DMS114 treated with DMSO at 0.1 percent for 48 hours (cell line): ENCODE data around the gene FMN1.
A peak's percentile ranks its signal among the peaks of the same experiment; 100 is the strongest.

Source experiments
- DNase-seq: peaks from one replicate; lab custom pipeline; 2025; ENCODE audit not compliant: unreplicated experiment; lab: John Stamatoyannopoulos, UW

FMN1 gene

DNA sequence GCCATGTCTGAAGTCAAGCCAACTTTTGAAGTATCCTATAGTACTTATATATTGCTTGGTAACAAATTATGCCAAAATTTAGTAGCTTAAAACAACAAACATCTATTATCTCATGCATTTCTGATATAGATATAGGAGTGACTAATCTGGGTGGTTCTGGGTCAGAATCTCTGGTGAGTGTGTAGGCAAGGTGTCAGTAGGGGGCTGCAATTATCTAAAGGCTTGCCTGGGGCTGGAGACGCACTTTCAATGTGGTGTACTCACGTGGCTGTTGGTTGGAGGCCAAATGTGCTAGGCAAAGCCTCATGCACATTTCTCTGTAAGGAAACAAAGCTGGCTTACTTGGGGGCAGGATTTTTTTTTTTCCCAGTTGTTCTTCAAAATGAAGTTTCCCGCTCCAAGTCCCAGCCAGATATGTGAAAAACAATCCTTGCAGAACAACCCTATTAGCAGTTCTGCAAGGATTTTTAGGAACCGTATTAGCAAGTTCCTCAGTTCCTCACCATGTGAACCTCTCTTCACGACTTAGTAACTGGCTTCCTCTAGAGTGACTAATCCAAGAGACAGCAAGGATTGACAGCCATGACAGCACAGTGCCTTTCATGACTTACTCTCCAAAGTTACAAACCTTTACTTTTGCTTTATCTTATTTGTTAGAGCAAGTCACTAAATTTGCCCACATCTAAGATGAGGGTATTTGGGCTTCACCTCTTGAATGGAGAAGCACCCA, 450.9 kb downstream of the FMN1 start:
- DNase-seq, result no peak

DNA sequence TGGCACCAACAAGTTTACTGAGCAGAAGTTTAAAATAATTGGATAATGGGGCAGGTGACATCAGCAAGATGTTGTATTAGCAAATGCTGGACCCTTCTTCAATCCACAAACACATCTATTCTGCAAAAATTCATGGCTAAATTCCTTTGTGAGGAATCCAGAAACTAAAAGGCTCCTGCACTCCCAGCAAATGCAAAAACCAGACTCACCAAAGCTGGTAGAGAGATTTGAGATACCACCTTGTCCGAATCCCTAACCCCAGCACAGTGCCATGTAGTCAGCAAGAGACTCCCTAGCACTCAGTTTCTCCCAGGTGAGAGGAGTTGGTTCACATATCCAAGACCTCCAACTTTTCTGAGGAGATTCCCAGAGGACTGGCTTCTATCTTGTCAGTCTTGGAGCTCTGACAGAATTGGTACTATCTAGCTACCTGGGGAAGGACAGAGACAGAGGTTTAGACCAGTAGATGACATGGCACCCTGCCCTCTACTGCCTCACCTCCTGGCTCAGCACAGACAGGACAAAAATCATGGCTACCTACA, 454.9 kb downstream of the FMN1 start:
- DNase-seq, result no peak

DNA sequence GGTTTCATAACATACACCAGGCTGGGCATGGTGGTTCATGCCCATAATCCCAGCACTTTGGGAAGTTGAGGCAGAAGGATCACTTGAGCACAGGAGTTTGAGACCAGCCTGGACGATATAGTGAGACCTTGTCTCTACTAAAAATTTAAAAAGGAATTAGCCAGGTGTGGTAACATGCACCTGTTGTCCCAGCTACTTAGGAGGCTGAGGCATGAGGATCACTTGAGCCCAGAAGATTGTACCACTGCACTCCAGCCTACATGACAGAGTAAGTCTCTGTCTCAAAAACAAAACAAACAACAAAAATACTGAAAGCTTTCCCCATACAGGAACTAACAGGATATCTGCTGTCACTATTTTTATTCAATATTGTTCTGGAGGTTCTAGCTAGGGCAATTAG, 455.8 kb downstream of the FMN1 start:
- no peak for DNase-seq

DNA sequence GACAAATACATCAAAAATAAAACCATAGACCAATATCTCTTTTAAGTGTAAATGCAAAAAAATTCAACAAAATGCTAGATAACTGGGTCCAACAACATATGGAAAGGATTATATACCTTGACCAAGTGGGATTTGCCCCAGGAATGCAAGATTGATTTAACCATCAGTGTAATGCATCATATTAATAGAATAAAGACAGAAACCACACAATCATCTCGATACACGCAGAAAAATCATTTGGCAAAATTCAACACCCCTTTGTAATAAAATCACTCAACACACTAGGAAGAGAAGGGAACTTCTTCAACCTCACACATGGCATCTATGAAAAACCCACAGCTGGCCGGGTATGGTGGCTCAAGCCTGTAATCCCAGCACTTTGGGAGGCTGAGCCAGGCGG, 457.2 kb downstream of the FMN1 start:
- DNase-seq, result no peak

DNA sequence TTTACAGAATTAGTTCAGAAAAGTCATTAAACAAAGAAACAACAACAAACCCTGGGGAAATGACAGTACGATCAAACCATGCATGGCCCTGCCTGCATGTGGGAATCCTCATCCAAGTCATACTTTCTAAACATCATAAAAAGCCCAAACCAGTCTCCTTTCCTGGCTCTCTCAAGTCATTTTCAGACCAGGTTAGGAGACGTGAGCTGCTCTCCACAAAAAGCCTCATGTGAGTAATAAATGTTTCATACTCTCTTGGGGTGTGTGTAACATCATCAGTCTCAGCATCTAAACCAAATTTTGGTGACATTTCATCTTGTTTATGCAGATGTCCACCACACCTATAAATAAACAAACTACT, 457.8 kb downstream of the FMN1 start:
- no peak for DNase-seq

DNA sequence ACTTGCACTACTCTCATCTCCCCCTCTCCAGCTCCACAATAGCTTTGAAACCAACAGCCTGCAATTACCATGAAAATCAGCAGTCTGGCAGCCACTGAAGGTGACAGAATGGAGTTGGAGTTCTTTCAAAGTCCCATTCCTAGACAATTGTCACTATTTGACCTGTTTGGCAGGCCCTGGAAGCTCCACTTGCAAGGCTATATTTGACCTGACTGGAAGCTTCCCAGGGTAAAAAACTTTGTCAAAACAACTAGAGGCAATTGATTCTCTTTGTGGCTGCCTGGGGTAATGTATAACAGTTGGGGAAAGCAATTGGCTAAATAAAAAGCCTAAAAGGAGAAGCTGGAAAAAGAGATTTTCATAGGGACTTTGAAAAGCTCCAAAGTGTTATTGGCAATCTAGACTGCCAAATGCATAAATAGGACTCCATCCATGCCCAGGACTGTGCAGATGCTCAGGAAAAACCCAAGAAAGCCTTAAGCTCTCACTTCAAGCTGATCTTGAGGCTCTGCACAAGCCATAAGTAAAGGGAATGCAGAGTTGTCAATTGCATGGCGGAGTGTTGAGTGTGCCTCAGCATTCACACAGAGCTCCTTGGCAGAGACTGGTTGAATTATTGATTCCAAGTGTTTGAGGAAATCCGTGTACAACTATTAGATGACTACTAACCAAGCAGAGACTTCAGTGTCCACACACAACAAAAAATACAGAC, 458.4 kb downstream of the FMN1 start:
- DNase-seq, result no peak

DNA sequence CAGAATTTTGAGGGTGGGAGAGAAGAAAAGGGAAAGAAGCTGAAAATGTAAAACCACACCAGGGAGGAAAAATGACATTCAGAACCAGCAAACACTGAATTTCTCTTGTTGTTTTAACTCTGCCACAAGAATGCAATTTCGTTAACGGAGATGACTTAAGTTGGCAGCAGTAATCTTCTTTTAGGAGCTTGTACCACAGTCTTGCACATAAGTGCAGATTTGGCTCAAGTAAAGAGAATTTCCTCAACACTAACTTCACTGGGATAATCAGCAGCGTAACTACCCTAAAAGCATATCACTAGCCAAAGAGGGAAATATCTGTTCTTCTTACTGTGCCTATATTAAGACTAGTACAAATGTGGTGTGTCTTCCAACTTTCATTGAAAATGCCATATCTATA, 461.2 kb downstream of the FMN1 start:
- no peak for DNase-seq

DNA sequence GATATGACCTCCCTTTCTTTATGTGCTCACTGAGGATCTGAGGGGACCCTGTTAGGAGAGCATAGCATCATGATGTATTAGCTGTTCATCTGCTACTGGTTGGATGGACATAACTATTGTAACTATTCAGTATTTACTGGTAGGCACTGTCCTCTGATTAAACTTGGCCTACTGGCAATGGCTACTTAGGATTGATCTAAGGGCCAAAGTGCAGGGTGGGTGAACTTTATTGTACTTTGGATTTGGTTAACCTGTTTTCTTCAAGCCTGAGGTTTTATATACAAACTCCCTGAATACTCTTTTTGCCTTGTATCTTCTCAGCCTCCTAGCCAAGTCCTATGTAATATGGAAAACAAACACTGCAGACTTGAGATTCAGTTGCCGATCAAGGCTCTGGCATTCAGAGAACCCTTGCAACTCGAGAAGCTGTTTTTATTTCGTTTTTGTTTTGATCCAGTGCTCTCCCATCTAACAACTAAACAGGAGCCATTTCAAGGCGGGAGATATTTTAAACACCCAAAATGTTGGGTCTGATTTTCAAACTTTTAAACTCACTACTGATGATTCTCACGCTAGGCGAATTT, 461.8 kb downstream of the FMN1 start:
- no peak for DNase-seq

DNA sequence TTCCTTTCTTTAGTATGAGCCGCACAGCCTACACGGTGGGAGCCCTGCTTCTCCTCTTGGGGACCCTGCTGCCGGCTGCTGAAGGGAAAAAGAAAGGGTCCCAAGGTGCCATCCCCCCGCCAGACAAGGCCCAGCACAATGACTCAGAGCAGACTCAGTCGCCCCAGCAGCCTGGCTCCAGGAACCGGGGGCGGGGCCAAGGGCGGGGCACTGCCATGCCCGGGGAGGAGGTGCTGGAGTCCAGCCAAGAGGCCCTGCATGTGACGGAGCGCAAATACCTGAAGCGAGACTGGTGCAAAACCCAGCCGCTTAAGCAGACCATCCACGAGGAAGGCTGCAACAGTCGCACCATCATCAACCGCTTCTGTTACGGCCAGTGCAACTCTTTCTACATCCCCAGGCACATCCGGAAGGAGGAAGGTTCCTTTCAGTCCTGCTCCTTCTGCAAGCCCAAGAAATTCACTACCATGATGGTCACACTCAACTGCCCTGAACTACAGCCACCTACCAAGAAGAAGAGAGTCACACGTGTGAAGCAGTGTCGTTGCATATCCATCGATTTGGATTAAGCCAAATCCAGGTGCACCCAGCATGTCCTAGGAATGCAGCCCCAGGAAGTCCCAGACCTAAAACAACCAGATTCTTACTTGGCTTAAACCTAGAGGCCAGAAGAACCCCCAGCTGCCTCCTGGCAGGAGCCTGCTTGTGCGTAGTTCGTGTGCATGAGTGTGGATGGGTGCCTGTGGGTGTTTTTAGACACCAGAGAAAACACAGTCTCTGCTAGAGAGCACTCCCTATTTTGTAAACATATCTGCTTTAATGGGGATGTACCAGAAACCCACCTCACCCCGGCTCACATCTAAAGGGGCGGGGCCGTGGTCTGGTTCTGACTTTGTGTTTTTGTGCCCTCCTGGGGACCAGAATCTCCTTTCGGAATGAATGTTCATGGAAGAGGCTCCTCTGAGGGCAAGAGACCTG, 463.5 kb downstream of the FMN1 start:
- no peak for DNase-seq

DNA sequence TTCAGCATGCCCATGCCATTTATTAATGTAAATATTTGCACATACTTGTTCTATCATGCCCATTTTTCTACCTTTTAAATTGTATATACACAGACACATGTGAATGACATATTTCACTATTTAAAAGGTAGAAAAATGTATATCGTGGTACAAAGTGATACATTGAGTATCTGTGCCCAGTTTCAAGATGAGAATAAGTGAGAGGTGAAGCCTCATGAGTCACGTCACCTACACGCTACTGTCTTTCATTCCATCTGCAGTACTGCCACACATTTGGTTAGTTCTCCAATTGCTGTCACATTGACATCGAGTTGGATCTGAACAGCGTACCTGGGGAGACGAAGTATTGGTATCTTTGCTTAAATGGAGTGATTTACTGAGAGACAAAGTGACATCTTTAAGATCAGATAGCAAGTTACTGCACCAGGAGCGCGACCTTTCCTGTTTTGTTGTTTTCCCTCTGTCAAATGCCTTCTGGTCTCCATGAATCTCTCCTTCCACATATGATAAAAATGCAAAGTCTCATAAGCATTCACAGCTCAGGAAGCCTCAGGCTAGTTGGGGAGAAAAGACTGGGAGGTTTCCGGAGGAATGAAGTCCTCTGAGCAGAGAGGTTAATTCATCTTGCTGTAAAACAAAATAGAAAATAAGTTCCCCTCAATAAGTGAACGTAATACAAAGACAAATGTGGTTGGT, 464.7 kb downstream of the FMN1 start:
- no peak for DNase-seq

DNA sequence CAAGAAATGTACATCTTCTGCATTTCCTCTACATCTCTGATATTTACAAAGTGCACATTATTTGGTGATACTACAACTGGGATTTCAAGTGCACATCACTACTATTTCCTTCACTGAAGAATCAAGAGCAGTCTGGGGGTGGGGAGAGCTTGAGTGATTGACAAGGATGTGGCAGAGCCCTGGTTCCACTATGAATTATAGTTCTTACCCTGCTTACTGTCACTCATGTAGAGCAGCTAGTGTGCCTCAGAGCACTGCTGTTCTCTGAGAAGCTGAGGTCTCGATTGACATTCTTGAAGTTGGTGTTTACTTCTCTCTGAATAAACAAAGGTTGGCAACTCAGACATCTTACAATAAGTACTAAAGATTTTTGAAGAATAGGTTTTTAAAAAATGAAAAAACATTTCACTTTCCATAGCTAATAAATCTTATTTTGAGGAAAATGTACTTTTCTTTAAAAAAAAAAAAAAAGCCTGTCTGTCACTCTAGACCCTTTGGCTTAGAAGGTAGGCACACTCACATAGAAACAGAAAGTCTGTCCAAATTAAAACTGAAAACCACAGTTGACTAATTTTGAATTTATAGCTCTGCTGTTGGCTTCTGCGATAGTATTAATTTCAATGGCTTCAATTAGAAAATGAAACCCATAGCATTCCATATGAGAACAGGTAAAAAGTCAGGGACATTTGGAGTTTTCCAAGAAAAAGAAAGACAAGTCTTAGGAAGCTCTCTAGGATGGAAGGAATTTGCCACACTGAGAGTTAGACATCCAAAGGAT, 471.2 kb downstream of the FMN1 start:
- DNase-seq, result no peak

DNA sequence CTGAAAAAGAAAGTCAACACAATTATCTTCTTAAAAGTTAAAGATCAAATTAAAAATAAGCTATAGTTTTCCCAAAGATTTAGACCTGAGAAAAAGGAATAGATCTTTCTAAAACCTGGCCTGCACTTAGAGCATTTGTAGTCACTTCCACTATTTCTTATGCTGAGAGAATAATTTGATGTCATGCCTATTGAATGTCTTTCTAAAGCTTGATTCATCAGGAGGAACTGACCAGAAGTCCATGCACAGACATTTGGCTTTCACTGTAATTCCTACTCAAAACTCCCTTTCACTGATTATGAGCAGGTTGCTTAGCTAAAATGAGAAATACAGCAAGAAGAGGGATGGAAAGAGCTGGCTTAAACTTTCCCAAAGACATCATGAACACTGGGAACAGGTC, 472.4 kb downstream of the FMN1 start:
- no peak for DNase-seq

DNA sequence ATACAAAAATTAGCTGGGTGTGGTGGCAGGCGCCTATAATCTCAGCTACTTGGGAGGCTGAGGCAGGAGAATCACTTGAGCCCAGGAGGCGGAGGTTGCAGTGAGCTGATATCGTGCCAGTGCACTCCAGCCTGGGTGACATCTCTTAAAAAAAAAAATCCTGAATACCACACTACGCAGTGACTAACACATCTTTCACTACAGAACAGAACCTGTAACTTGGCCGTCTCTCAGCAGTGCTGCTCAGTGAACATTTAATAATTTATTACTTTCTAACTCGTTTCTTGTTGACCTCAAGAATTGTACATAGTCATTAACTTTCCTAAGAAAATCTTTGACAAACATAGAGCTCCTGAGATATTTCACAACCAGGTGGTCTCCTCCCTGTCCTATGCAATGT, 472.9 kb downstream of the FMN1 start:
- no peak for DNase-seq

DNA sequence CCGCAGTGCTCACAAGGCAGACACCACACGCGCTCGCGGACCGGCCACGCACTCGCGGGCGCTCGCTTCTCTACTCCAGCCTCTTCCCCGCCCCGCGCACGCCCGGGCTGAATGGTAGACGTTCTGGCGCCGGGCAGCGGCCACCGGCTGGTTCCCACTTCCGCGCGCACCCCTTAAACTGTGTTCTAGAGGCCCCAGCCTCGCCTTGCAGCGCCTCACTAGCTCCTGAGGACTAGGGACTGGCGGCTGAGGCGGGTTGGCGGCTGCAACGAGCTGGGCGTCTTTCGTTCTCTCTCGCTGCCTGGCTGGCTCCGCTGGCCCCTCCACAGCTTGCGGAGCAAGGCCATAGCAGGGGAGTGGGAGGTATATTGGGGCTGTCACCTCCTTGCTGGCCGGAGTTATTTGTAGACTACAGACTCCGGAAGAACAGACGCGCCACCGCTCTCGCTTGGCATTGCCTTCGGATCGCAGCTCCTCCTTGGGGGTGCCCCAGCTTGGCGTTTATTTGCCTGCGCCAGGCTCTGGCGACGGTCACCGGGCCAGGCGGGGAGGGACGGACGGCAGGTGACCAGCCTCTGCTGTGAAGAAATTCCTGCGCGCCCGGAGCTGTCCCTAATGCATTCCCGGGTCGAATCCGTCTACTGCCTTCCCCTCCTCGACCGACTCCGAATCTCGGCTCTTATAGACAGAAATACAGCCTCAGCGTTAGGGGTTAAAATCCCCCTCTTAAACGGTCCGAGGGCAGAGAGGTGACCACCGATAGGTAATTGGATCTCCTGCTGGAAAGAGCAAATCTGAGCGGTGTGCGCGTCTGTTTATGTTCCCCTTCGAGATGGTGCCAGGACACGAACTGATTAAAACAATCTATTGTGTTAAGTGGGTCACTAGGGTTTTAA, 475.4 kb downstream of the FMN1 start:
- no peak for DNase-seq

DNA sequence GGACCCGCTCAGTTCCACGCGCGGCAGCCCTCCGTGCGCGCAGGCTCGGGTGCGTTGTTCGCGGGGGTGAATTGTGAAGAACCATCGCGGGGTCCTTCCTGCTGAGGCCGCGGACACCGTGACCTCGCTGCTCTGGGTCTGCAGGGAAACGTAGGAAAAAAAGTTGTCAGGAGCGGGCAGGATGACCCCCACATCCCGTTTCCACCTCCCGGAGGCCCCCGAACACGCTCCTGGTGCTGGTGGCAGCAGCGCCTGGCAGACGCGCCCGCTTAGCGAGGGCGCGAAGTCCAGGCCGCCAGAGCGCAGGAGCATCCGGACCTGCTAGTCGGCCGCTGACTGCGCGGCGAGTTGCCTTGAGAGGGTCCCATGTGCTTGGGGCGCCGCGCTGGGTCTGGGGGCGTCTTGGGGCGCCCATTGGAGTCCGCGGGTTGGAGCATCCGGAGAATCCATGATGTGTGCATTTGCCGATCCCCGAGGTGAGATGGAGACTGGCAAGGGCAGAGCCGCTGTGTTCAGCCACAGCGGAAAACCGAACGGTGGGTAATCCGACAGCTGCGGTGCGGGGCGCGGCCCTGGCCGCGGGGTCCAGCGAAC, 476.2 kb downstream of the FMN1 start:
- no peak for DNase-seq

DNA sequence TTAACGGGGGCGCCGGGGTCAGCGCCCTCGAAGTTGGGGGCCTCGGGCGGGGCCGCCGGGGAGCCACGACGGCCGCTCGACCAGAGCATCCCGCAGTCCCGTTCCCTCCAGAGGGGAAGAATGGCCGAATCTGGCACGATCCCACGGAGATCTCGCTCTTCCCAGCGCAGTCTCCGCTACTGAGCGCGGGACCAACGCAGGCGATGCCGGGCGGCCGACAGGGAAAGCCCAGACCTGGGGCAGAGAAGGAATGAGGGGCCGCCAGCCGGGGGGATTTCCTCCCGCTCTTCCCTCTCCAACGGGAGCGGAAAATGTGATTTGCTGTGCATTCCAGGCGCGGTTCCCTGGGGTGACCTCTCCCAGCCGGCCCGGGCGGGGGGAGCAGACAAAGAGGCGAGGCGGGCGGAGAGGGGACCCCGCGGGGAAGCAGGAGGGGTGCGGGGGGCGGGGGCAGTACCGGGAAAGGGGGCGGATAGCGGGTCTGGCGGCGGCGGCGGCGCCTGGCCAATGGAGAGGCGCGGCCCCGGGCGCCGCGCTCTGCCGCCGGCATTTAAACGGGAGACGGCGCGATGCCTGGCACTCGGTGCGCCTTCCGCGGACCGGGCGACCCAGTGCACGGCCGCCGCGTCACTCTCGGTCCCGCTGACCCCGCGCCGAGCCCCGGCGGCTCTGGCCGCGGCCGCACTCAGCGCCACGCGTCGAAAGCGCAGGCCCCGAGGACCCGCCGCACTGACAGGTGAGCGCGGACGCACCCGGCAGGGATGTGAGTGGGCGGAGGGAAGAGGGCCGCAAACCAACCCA, 476.9 kb downstream of the FMN1 start, which contains the start of gene GREM1:
Gene GREM1 (plus strand): TSS at position 579 of the 801 bp plus-strand sequence. CDS start 12,687 bp downstream, outside the sequence.
- DNase-seq, result no peak

DNA sequence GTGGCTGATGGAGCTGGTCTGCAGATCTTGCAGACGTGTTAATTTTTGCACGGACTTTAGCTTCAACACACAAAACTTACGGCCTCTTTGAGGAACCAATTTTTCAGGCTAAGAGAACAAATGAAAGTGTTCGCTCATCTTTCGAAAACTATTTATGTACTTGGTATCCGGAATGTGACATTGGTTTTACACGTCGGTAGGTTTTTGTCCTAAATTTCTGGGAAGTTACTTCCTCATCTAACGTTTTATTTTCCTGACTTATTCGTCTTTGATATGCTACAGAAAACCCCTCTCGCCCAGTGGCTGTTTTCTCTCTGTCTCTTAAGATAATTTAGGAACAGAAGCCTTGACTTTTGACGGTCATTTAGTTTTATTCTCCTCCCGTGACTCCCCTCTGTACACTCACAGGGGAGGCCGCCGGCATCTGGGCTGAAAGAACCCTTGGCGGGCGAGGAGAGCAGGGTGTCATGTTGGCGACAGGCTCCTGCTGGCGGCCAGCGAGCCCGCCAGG, 477.5 kb downstream of the FMN1 start:
- DNase-seq, result peak; percentile 22
